ENCODE results near the gene RALGPS1.

- TF ChIP-seq CTCF (IDR thresholded peaks at IDR 0.05) (no peak), EZH2 (IDR thresholded peaks at IDR 0.05) (no peak)
Measured at GRCh38 chr9:127250896-127251391, 336.4 kb downstream of the RALGPS1 start.
